HepG2 (cell line): ENCODE results near the gene SF3A2. TPM values are rescaled to one million over a fixed set of nuclear protein-coding genes. Genes with fewer than 3 reads are reported as not detected.

Source experiments
- E2F5 ChIP-seq: sonication (generic); formaldehyde crosslinking; conservative IDR thresholded peaks from 2 replicates; pipeline ENCODE4 v1.4.0; 2020; ENCODE audit warnings: missing genetic modification reagents
- MAFF ChIP-seq: IDR thresholded peaks from 2 replicates; pipeline ENCODE4 v1.6.1; 2011; ENCODE audit warnings: low read depth, low read length, improper control_type of control experiment
- POLR2G ChIP-seq: fragments of 200-400 bp; formaldehyde crosslinking; IDR thresholded peaks from 2 replicates; pipeline ENCODE4 v1.6.1; 2018; ENCODE audit warnings: mild to moderate bottlenecking, low read depth, low read length, moderate library complexity
- RBFOX2 ChIP-seq: fragments of 200-400 bp; formaldehyde crosslinking; IDR thresholded peaks from 2 replicates; pipeline ENCODE4 v1.6.1; 2017; ENCODE audit warnings: low read depth, mild to moderate bottlenecking, low read length
- RBM22 ChIP-seq: fragments of 200-400 bp; formaldehyde crosslinking; optimal IDR thresholded peaks from 2 replicates; pipeline ENCODE3; 2017; ENCODE audit warnings: mild to moderate bottlenecking, low read length, moderate library complexity
- ZBTB2 ChIP-seq: sonication (generic); formaldehyde crosslinking; IDR thresholded peaks from 2 replicates; pipeline ENCODE4 v1.8.0; 2022; ENCODE audit warnings: low read depth, missing genetic modification reagents
- ZBTB40 ChIP-seq, 2 experiments: fragments of 450-650 bp in 1 of 2; sonication (generic) in 1 of 2; formaldehyde crosslinking in 1 of 2; IDR thresholded peaks; 2 replicates each; pipeline versions ENCODE4 v1.6.1 to v1.8.0; 2016 to 2022; ENCODE audit warnings: antibody characterized with exemption in 1 of 2, mild to moderate bottlenecking in 1 of 2, missing genetic modification reagents in 1 of 2
- ZFP91 ChIP-seq: sonication (generic); formaldehyde crosslinking; IDR thresholded peaks from 2 replicates; pipeline ENCODE4 v1.9.0; 2022; ENCODE audit warnings: missing genetic modification reagents, mild to moderate bottlenecking, borderline replicate concordance
- ZNF891 ChIP-seq: sonication (generic); formaldehyde crosslinking; IDR thresholded peaks from 2 replicates; pipeline ENCODE4 v1.5.0; 2020; ENCODE audit warnings: mild to moderate bottlenecking, missing genetic modification reagents
- polyA plus RNA-seq, 8 experiments: library from polyadenylated mRNA; depleted of rRNA in 3 of 8; stranded (reverse) in 7 of 8; unstranded in 1 of 8; fragments of >200 nt; fragmentation: Illumina TruSeq in 4 of 8; extraction: Trizol in 4 of 8; gene quantifications; 2 replicates each; pipeline versions ENCODE4 v1.2.1 to v1.2.3, GENCODE V29; 2011 to 2016; ENCODE audit warnings: low read depth in 4 of 8, missing spikeins in 1 of 8, mixed read lengths in 1 of 8; ENCODE audit not compliant: insufficient read depth in 1 of 8
- total RNA-seq, 5 experiments: library from RNA; depleted of rRNA; stranded (reverse); fragments of >200 nt; fragmentation: Illumina TruSeq; extraction: Trizol; gene quantifications; 2 replicates each; pipeline ENCODE4 v1.2.3, GENCODE V29; 2016; ENCODE audit warnings: low read depth in 1 of 5
- TF ChIP-seq, protein P1 (sequence below): sonication (generic); formaldehyde crosslinking; IDR thresholded peaks from 2 replicates; pipeline ENCODE4 v1.4.0; 2020; ENCODE audit warnings: mild to moderate bottlenecking, missing genetic modification reagents
- TF ChIP-seq, protein P2 (sequence below): sonication (generic); formaldehyde crosslinking; IDR thresholded peaks from 2 replicates; pipeline ENCODE4 v1.9.0; 2021; ENCODE audit warnings: missing genetic modification reagents, mild to moderate bottlenecking, borderline replicate concordance

SF3A2 gene
- total and polyA plus RNA-seq, 2 of the 13 experiments (the other 11 are each of a cell fraction or from before 2014, with no cell fraction given): 8.6 to 8.8 TPM

- TF ChIP-seq ZBTB2 (CRISPR knock-in tag) (no peak), MAFF (no peak), E2F5 (CRISPR knock-in tag) (no peak), ZNF891 (CRISPR knock-in tag) (no peak), ZFP91 (peak; percentile 59; the same call in 1 of the 2 replicates), ZBTB40 (IDR thresholded peaks at IDR 0.05) (no peak), ZBTB40 (CRISPR knock-in tag; IDR thresholded peaks at IDR 0.05) (no peak), RBFOX2 (peak; percentile 44; the same call in 1 of the 2 replicates), RBM22 (no peak), POLR2G (no peak)
- TF ChIP-seq, protein P1, sequence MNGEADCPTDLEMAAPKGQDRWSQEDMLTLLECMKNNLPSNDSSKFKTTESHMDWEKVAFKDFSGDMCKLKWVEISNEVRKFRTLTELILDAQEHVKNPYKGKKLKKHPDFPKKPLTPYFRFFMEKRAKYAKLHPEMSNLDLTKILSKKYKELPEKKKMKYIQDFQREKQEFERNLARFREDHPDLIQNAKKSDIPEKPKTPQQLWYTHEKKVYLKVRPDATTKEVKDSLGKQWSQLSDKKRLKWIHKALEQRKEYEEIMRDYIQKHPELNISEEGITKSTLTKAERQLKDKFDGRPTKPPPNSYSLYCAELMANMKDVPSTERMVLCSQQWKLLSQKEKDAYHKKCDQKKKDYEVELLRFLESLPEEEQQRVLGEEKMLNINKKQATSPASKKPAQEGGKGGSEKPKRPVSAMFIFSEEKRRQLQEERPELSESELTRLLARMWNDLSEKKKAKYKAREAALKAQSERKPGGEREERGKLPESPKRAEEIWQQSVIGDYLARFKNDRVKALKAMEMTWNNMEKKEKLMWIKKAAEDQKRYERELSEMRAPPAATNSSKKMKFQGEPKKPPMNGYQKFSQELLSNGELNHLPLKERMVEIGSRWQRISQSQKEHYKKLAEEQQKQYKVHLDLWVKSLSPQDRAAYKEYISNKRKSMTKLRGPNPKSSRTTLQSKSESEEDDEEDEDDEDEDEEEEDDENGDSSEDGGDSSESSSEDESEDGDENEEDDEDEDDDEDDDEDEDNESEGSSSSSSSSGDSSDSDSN (CRISPR knock-in tag): peak; percentile 56; the same call in 1 of the 2 replicates
- TF ChIP-seq, protein P2, sequence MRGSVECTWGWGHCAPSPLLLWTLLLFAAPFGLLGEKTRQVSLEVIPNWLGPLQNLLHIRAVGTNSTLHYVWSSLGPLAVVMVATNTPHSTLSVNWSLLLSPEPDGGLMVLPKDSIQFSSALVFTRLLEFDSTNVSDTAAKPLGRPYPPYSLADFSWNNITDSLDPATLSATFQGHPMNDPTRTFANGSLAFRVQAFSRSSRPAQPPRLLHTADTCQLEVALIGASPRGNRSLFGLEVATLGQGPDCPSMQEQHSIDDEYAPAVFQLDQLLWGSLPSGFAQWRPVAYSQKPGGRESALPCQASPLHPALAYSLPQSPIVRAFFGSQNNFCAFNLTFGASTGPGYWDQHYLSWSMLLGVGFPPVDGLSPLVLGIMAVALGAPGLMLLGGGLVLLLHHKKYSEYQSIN: no peak
Measured at GRCh38 chr19:2242092-2242537, 5.5 kb downstream of the SF3A2 start (continued).
